ENCODE measurements around the gene FRMD3.

The FRMD3 gene

DNA sequence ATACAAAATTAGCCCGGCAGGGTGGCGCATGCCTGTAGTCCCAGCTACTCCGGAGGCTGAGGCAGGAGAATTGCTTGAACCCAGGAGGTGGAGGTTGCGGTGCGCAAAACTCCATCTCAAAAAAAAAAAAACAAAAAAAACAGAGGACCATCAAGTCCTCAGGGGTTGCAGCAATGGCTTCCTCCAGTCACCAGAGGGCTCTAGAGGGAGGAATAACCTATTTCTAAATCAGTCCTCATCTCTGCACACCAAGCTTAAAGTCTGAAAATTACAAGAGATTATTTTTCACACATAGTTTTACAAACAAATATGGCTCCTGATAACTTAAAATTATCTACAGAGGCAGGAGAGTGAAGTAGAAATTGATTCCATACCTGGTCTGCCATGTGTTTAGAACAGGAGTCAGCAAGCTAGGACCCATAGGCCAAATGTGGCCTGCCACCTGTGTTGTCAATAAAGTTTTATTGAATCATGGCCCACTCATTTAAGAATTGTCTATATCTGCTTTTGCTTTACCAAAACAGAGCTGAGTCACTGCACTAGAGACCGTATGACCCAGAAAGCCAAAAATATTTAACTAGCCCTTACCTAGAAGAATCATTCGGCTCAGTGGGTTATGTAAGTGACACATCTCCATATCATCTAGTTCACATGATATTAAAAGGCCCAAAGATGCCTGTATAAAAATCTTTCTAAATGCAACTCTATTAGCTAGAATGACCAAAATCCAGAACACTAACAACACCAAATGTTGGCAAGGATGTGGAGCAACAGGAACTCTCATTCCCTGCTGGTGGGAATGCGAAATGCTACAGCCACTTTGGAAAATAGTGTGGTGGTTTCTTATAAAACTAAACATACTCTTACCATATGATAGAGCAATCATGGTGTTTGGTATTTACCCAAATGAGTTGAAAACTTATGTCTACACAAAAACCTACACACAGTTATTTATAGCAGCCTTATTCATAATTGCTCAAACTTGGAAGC is 207.7 kb downstream of the FRMD3 start:
- DNase-seq (ENCODE audit: low read depth) = no peak

DNA sequence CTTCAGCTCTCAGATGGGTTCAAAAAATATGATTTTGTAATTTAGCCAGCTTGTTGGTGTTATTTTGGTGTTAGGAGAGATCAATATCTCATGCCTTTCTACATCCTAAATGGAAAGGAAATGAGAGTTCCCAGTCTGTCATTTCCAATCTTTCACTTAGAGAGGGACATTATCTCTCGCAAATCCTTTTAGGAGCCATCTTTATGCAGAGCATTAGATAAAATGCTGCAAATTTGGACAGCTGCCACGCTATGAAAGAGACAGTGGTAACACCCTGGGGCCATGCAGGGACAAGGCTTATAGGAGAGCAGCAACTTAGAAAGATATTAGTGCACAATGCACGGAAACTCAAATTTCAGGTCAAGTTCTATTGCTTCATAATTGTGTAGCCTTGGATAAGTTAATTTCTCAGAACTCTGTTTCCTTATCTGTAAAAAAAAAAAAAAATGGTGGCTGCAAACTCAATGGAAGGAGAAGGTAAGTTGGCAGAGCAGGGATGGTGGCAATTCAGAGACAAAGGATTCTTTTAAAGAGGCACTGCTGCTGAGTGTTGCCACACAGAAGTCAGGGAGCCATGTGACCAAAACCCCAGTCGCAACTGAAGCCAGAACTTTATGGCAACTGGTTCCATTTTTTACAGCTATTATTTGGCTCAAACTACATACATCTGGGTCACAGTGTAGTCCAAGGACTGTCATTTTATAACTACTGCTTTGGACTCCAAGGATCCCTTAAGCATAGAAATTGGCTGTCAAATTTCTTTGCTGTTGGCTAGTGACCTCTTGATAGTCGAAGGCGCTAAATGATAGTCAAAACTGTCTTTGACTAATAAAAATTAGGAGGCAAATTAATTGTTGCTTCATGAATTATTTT is 210.2 kb downstream of the FRMD3 start:
- DNase-seq (ENCODE audit: low read depth) = no peak

GRCh38 chr9:83327323-83327722 is 210.9 kb downstream of the FRMD3 start:
- DNase-seq (ENCODE audit: low read depth) = no peak

DNA sequence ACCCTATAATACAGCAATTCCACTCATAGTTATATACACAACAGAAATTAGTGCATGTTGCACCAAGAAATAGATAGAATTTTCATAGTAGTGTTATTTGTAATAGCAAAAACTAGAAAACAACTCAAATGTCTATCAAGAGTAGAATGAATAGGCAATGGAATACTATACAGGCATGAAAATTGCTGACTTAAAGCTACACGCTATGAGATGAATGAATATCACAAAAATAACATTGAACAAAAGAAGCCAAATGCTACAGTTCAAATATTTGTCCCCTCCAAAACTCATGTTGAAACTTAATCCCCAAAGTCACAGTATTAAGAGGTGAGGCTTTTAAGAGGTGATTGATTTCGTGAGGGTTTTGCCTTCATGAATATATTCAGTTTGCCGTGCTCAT is 215.1 kb downstream of the FRMD3 start:
- DNase-seq (ENCODE audit: low read depth) = no peak

DNA sequence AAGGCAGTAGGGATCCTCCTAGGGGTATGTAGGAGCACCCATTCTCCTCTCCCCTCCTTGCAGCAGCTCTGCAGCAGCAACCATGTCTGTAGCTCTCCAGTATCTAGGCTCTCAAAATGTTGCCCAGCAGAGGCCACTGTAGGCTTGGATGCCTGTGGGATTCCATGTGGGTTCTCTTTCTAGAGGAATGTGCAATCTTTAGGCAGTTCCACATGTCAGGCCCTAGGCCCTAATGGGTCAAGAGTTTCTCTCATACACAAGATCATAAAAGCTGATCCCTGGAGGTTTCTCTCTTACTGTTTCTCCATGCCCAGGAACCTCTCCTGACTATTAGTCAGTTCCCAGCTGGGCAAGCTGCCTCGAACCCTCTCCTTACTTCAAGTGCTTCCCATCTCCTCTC is 215.8 kb downstream of the FRMD3 start:
- DNase-seq (ENCODE audit: low read depth) = no peak

DNA sequence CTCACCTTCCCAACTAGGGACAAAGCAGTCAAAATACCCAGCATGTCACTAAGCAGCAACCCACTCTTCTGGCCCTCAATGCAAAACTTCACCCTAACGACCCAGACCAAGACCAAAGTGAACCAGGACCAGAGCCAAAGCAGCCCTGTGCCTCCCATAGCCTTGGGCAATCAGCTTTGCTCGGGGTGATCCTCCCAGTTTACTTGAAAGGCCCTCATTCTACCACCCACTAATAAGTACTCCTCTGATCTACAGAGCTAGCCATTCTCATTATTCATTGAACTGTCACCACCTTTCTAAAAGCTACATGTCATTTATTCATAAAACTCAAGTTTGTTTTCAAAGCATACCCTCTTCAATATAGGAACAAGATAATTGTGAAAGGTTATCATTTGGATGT is 221.0 kb downstream of the FRMD3 start:
- DNase-seq (ENCODE audit: low read depth) = no peak

- no peak for DNase-seq (ENCODE audit: low read depth)
These were observed 222.6 kb downstream of the FRMD3 start for GRCh38 chr9:83315649-83316048.

DNA sequence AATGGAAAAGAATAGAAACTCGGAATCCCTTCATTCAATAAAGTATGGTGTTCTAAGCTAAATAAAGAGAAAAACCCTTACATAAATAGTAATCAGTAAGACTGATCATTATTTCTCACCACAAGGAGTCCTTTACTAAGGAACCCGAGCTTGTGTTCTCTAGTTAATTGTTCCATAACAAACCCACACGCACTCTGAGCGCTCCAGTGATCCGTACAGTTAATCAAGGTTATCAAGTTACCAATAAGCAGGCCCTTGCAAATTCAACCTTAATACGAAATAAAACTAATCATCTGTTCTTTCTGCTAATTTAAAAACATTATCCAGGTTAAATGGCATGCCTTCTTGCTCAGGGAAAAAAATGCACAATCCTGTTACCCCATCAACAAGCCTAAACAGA is 224.4 kb downstream of the FRMD3 start:
- no peak for DNase-seq (ENCODE audit: low read depth)

- DNase-seq (ENCODE audit: low read depth) = no peak
These were observed 225.7 kb downstream of the FRMD3 start for GRCh38 chr9:83312537-83312936.

- no peak for DNase-seq (ENCODE audit: low read depth)
These were observed 231.0 kb downstream of the FRMD3 start for GRCh38 chr9:83307066-83307724.

DNA sequence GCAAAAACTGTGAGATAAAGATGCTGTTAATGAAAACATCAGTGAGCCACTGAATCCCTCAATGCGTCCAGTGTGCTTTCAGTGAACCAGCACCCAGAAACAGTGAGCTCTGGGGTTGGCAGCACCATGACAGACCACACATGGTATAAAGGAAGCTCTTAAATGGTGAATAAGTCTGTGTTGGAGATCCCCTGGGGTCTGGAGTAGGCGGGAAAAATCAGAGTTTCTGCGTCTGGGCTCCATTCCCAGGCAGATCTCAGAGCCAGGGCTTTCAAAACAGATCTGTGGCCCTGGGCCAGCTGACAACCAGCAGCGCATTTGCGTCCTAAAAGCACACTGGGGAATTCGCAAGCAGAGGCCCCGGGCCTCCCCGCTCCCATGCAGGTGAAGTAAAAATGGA is 233.5 kb downstream of the FRMD3 start:
- no peak for DNase-seq (ENCODE audit: low read depth)

DNA sequence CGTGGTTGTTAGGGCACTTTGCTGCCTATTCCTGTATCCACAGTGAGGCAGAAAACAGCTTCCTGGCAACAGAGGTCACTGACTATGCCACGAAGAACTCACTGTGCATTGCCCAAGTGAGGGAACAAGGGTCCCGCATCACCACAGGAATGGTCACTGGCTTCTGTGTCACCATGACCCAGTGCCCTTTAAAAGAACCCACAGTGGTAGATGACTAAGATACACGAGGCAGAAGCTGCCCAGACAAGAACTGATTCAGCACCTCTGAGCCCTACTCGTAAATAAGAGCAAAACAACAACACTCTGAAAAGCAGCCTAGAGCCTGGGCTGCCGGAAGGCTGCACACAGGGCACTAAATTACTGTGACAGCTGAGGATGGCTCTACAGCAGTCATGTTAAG is 238.6 kb downstream of the FRMD3 start:
- DNase-seq (ENCODE audit: low read depth) = no peak

GRCh38 chr9:83299094-83299493 is 239.1 kb downstream of the FRMD3 start:
- DNase-seq (ENCODE audit: low read depth) = no peak

GRCh38 chr9:83296123-83296522 is 242.1 kb downstream of the FRMD3 start:
- no peak for DNase-seq (ENCODE audit: low read depth)

DNA sequence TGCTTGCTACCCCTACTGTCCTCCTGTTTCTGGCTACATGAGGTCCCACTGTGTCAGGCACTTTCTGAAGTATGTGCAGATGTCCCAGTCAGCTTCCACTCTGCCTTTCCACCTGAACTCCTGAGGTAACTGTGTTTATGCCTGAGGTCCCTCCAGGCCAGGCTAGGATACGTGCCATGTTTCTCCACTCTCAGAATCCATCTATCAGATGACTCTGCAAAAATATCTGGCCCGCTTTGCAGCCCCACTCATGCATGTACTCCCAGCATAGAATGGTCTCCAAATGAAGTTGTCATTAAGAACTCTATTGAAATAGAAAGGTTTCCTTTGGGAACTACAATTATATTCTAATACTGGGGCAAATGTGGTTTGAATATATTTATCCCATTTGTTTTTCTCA is 243.4 kb downstream of the FRMD3 start:
- no peak for DNase-seq (ENCODE audit: low read depth)

GRCh38 chr9:83291196-83291595 is 247.0 kb downstream of the FRMD3 start:
- no peak for DNase-seq (ENCODE audit: low read depth)

- no peak for DNase-seq (ENCODE audit: low read depth)
These were observed 247.5 kb downstream of the FRMD3 start for GRCh38 chr9:83290692-83291091.

DNA sequence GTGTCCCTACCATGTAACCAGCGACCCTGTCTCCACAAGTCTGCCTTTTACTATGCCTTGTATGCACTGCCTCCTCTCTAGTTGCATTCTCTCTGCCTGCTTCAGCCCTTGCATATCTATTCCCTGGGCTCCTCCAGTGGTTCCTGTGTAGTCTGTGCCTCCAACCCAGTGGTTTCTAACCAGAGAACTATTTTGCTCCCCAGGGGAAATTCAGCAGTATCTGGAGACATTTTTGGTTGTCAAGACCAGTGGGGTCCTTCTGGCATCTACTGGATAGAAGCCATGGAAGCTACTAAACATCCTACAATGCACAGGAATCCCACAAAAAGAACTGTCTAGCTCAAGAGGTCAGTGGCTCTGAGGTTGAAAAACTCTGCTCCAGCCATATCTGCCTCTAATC is 251.2 kb downstream of the FRMD3 start:
- no peak for DNase-seq (ENCODE audit: low read depth)

GRCh38 chr9:83285445-83286225 is 252.6 kb downstream of the FRMD3 start:
- DNase-seq (ENCODE audit: low read depth) = no peak

DNA sequence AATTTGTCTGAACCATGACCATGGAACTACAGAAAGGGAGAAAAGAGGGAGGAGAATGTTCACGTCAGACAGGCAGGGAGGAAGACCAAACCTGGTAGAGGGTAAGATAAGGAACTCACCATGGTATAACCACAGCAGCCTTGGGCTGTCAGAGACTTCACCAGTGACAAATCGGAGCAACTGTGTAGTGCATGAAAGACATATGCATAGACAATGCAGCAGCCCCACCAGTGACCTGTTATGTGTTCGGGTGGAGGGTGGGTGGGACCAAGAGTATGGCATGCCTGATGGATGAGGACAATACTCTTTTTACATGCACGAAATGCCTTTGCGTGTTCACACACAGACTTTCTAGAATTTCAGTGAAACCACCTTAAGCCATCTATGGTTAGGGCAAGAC is 253.5 kb downstream of the FRMD3 start:
- DNase-seq (ENCODE audit: low read depth) = no peak

DNA sequence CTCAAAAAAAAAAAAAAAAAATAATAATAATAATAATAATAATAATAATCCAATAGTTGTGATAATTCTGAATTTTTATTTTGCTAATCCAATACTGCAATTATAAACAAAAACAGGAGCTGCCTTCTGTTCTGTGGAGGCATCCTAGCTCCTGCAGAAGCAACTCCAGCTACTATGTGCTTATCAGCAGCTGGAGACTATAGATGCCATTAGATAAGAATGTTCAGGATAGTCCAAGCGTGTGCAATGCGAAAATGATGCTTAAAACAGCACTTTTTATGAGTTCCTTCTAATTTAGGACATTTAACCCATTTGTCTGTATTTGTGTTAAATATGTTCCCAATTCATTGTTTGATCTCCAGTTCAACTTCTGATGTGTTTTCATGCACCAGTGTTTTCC is 254.7 kb downstream of the FRMD3 start:
- no peak for DNase-seq (ENCODE audit: low read depth)

Data from HS-27A (cell line).